ENCODE measurements around the gene DDX27. TPM values are rescaled to one million over a fixed set of nuclear protein-coding genes. Genes with fewer than 3 reads are reported as not detected.
A peak's percentile ranks its signal among the peaks of the same experiment; 100 is the strongest.
"Not testable (repeated sequence)": the region's sequence is repeated elsewhere in the genome, so short reads cannot be mapped to it uniquely, and the experiment has no call there.

Gene DDX27
- total and polyA plus RNA-seq, 2 of the 13 experiments (the other 11 are each of a cell fraction or from before 2014, with no cell fraction given): 42.6 to 72.8 TPM

- TF ChIP-seq, protein P1, sequence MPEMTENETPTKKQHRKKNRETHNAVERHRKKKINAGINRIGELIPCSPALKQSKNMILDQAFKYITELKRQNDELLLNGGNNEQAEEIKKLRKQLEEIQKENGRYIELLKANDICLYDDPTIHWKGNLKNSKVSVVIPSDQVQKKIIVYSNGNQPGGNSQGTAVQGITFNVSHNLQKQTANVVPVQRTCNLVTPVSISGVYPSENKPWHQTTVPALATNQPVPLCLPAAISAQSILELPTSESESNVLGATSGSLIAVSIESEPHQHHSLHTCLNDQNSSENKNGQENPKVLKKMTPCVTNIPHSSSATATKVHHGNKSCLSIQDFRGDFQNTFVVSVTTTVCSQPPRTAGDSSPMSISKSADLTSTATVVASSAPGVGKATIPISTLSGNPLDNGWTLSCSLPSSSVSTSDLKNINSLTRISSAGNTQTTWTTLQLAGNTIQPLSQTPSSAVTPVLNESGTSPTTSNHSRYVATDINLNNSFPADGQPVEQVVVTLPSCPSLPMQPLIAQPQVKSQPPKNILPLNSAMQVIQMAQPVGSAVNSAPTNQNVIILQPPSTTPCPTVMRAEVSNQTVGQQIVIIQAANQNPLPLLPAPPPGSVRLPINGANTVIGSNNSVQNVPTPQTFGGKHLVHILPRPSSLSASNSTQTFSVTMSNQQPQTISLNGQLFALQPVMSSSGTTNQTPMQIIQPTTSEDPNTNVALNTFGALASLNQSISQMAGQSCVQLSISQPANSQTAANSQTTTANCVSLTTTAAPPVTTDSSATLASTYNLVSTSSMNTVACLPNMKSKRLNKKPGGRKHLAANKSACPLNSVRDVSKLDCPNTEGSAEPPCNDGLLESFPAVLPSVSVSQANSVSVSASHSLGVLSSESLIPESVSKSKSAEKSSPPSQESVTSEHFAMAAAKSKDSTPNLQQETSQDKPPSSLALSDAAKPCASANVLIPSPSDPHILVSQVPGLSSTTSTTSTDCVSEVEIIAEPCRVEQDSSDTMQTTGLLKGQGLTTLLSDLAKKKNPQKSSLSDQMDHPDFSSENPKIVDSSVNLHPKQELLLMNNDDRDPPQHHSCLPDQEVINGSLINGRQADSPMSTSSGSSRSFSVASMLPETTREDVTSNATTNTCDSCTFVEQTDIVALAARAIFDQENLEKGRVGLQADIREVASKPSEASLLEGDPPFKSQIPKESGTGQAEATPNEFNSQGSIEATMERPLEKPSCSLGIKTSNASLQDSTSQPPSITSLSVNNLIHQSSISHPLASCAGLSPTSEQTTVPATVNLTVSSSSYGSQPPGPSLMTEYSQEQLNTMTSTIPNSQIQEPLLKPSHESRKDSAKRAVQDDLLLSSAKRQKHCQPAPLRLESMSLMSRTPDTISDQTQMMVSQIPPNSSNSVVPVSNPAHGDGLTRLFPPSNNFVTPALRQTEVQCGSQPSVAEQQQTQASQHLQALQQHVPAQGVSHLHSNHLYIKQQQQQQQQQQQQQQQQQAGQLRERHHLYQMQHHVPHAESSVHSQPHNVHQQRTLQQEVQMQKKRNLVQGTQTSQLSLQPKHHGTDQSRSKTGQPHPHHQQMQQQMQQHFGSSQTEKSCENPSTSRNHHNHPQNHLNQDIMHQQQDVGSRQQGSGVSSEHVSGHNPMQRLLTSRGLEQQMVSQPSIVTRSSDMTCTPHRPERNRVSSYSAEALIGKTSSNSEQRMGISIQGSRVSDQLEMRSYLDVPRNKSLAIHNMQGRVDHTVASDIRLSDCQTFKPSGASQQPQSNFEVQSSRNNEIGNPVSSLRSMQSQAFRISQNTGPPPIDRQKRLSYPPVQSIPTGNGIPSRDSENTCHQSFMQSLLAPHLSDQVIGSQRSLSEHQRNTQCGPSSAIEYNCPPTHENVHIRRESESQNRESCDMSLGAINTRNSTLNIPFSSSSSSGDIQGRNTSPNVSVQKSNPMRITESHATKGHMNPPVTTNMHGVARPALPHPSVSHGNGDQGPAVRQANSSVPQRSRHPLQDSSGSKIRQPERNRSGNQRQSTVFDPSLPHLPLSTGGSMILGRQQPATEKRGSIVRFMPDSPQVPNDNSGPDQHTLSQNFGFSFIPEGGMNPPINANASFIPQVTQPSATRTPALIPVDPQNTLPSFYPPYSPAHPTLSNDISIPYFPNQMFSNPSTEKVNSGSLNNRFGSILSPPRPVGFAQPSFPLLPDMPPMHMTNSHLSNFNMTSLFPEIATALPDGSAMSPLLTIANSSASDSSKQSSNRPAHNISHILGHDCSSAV (CRISPR knock-in tag; IDR thresholded peaks at IDR 0.05; ENCODE audit: borderline replicate concordance): 0 out of 2 replicates have a peak, but pooled peaks have one; percentile 5
- TF ChIP-seq ZNF441 (CRISPR knock-in tag; IDR thresholded peaks at IDR 0.05; ENCODE audit: borderline replicate concordance): peak; percentile 28; the same call in 1 of the 2 replicates
- peak; percentile 9; the same call in 1 of the 2 replicates for TF ChIP-seq ZNF891 (CRISPR knock-in tag; IDR thresholded peaks at IDR 0.05)
- TF ChIP-seq HDAC6 (IDR thresholded peaks at IDR 0.05; ENCODE audit: low read depth, low read length): 0 out of 2 replicates have a peak, but pooled peaks have one; percentile 54
- TF ChIP-seq, protein P2, sequence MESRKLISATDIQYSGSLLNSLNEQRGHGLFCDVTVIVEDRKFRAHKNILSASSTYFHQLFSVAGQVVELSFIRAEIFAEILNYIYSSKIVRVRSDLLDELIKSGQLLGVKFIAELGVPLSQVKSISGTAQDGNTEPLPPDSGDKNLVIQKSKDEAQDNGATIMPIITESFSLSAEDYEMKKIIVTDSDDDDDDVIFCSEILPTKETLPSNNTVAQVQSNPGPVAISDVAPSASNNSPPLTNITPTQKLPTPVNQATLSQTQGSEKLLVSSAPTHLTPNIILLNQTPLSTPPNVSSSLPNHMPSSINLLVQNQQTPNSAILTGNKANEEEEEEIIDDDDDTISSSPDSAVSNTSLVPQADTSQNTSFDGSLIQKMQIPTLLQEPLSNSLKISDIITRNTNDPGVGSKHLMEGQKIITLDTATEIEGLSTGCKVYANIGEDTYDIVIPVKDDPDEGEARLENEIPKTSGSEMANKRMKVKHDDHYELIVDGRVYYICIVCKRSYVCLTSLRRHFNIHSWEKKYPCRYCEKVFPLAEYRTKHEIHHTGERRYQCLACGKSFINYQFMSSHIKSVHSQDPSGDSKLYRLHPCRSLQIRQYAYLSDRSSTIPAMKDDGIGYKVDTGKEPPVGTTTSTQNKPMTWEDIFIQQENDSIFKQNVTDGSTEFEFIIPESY (CRISPR knock-in tag; IDR thresholded peaks at IDR 0.05): peak; percentile 97
- peak; percentile 89 for TF ChIP-seq ZNF770 (CRISPR knock-in tag; IDR thresholded peaks at IDR 0.05)
- TF ChIP-seq TBL1XR1 (IDR thresholded peaks at IDR 0.05; ENCODE audit: borderline replicate concordance, low read length, partially characterized antibody): peak; percentile 2
- peak; percentile 33; the same call in 1 of the 2 replicates for TF ChIP-seq ZMYM3 (CRISPR knock-in tag; IDR thresholded peaks at IDR 0.05)
- WGBS (ENCODE audit: low lambda C conversion rate): 56% methylated on average over 13 of the region's 13 CpGs
- H3K9me3 ChIP-seq (ENCODE audit: low read length); H4K20me1 ChIP-seq (ENCODE audit: insufficient read depth, low read length); H3K27me3 ChIP-seq (ENCODE audit: control insufficient read depth in 1 of 2, insufficient read depth in 2 of 2, low read length in 2 of 2); H2AFZ ChIP-seq (ENCODE audit: low read length); FAIRE-seq; DNase-seq (ENCODE audit: low spot score): not testable (repeated sequence)
- peaks cover 21% of the 10 kb centered on the region for H3K79me2 ChIP-seq (ENCODE audit: insufficient read depth, low read length)
- peak overlapping the region; percentile 13 to 81 (median 32); a peak in 4 of 6 replicates for H3K4me3 ChIP-seq (replicated peaks in 1 of 3; ENCODE audit: insufficient read depth in 1 of 3, low read depth in 2 of 3, low read length in 3 of 3)
- H3K4me2 ChIP-seq (ENCODE audit: low read depth, low read length): peak overlapping the region; percentile 87
- BruUV-seq (replicated peaks): TSS peak; percentile 100
- intact Hi-C loops (cut with micrococcal nuclease; ENCODE audit: unreplicated experiment) (loop anchor here (1.0 to 5.0 kb wide), 2 partner anchors 36 to 172 kb away; partner anchors contain the start of gene CSE1L), in situ Hi-C loops (cut with HindIII; ENCODE audit: extremely low pct_ligation_motif_present, low pct_unique_long_range_greater_than_20kb) (loop anchor here (5.0 kb wide), 1 partner anchor 86 kb away; no protein-coding TSS in a partner anchor)
- H3K36me3 ChIP-seq (replicated peaks in 1 of 2; ENCODE audit: control insufficient read depth in 1 of 2, insufficient read depth in 2 of 2, low read length in 2 of 2): peaks cover 13 to 22% of the 10 kb centered on the region in 2 experiments; a peak in 4 of 5 replicates
- H3K9ac ChIP-seq (ENCODE audit: insufficient read depth, low read depth, low read length): peak overlapping the region; percentile 83
- ChIA-PET CTCF (ENCODE audit: low intra/inter-chr PET ratio, low total read pairs) (interaction anchor here (3.9 kb wide), 1 partner anchor 84 kb away, joined by 70 read pairs; no protein-coding TSS in a partner anchor), POLR2A (interaction anchor here (0.7 to 2.8 kb wide), 37 partner anchors 8 to 598 kb away, joined by 3 to 49 read pairs (median 4); partner anchors contain the start of genes CSE1L, STAU1 and ZNFX1)
- ATAC-seq: peak; percentile 11
- peaks cover 30% of the 10 kb centered on the region for H3K4me1 ChIP-seq (ENCODE audit: insufficient read depth, low read length)
- peak overlapping the region; percentile 60 for H3K27ac ChIP-seq (ENCODE audit: extremely low read length, insufficient read depth, low read length)
Measured at GRCh38 chr20:49218739-49219090, 501 bp upstream of the DDX27 start.
